ENCODE results near the gene ZC3H15. TPM values are rescaled to one million over a fixed set of nuclear protein-coding genes. Genes with fewer than 3 reads are reported as not detected.
A peak's percentile ranks its signal among the peaks of the same experiment; 100 is the strongest.

Gene ZC3H15
- total RNA-seq, 1 donor from 2014 or later, result 76.1 TPM

GRCh38 chr2:186497928-186498327 is 11.9 kb downstream of the ZC3H15 start:
- Histone ChIP-seq H3K36me3 (ENCODE audit: control insufficient read depth, insufficient read depth, low read length) (no peaks in the 10 kb centered on the region), H3K27me3 (ENCODE audit: control insufficient read depth, insufficient read depth, low read length) (no peaks in the 10 kb centered on the region), H3K4me3 (ENCODE audit: low read depth, low read length) (no peak overlapping the region)
- DNase-seq (ENCODE audit: low read depth), result no peak
- TF ChIP-seq CTCF (IDR thresholded peaks at IDR 0.05; ENCODE audit: insufficient read depth, low read length, poor library complexity, severe bottlenecking), result no peak

- TF ChIP-seq CTCF (IDR thresholded peaks at IDR 0.05; ENCODE audit: insufficient read depth, low read length, poor library complexity, severe bottlenecking), result no peak
- H3K4me3 ChIP-seq (ENCODE audit: low read depth, low read length), result no peak overlapping the region
- H3K27me3 ChIP-seq (ENCODE audit: control insufficient read depth, insufficient read depth, low read length), result no peaks in the 10 kb centered on the region
- no peak for DNase-seq (ENCODE audit: low read depth)
- no peaks in the 10 kb centered on the region for H3K36me3 ChIP-seq (ENCODE audit: control insufficient read depth, insufficient read depth, low read length)
These were observed 12.8 kb downstream of the ZC3H15 start for GRCh38 chr2:186498834-186499233.

GRCh38 chr2:186503827-186504606 is 18.0 kb downstream of the ZC3H15 start:
- DNase-seq (ENCODE audit: low read depth), result no peak

GRCh38 chr2:186508263-186508662 is 22.2 kb downstream of the ZC3H15 start:
- no peak for DNase-seq (ENCODE audit: low read depth)
- Histone ChIP-seq H3K4me3 (ENCODE audit: low read depth, low read length) (no peak overlapping the region), H3K36me3 (ENCODE audit: control insufficient read depth, insufficient read depth, low read length) (no peaks in the 10 kb centered on the region), H3K27me3 (ENCODE audit: control insufficient read depth, insufficient read depth, low read length) (no peaks in the 10 kb centered on the region)
- TF ChIP-seq CTCF (IDR thresholded peaks at IDR 0.05; ENCODE audit: insufficient read depth, low read length, poor library complexity, severe bottlenecking), result no peak

More at GRCh38 chr2:186503827-186504606, 18.0 kb downstream of the ZC3H15 start:
- H3K4me3 ChIP-seq (ENCODE audit: low read depth, low read length), result no peak overlapping the region
- peak; percentile 30 for TF ChIP-seq CTCF (IDR thresholded peaks at IDR 0.05; ENCODE audit: insufficient read depth, low read length, poor library complexity, severe bottlenecking)
- no peaks in the 10 kb centered on the region for H3K36me3 ChIP-seq (ENCODE audit: control insufficient read depth, insufficient read depth, low read length)
- H3K27me3 ChIP-seq (ENCODE audit: control insufficient read depth, insufficient read depth, low read length), result no peaks in the 10 kb centered on the region

- H3K36me3 ChIP-seq (ENCODE audit: control insufficient read depth, insufficient read depth, low read length), result no peaks in the 10 kb centered on the region
- no peaks in the 10 kb centered on the region for H3K27me3 ChIP-seq (ENCODE audit: control insufficient read depth, insufficient read depth, low read length)
- no peak for TF ChIP-seq CTCF (IDR thresholded peaks at IDR 0.05; ENCODE audit: insufficient read depth, low read length, poor library complexity, severe bottlenecking)
- no peak for DNase-seq (ENCODE audit: low read depth)
- H3K4me3 ChIP-seq (ENCODE audit: low read depth, low read length), result no peak overlapping the region
These were observed 29.3 kb downstream of the ZC3H15 start for GRCh38 chr2:186515376-186515775.

GRCh38 chr2:186516396-186516795 is 30.3 kb downstream of the ZC3H15 start:
- DNase-seq (ENCODE audit: low read depth), result no peak
- Histone ChIP-seq H3K36me3 (ENCODE audit: control insufficient read depth, insufficient read depth, low read length) (no peaks in the 10 kb centered on the region), H3K4me3 (ENCODE audit: low read depth, low read length) (no peak overlapping the region), H3K27me3 (ENCODE audit: control insufficient read depth, insufficient read depth, low read length) (no peaks in the 10 kb centered on the region)
- TF ChIP-seq CTCF (IDR thresholded peaks at IDR 0.05; ENCODE audit: insufficient read depth, low read length, poor library complexity, severe bottlenecking), result no peak

All from kidney epithelial cell (primary cell).